ENCODE measurements around the gene CCDC178. TPM values are rescaled to one million over a fixed set of nuclear protein-coding genes. Genes with fewer than 3 reads are reported as not detected.

Gene CCDC178
- total RNA-seq, 1 donor from 2014 or later = 0.53 TPM

GRCh38 chr18:33116376-33116775 lies 324.1 kb downstream of the CCDC178 start:
- H3K27me3 ChIP-seq (ENCODE audit: control insufficient read depth, insufficient read depth, low read length) = no peaks in the 10 kb centered on the region
- no peaks in the 10 kb centered on the region for H3K36me3 ChIP-seq (ENCODE audit: control insufficient read depth, insufficient read depth, low read length)
- DNase-seq (ENCODE audit: low read depth) (peak; percentile 80), FAIRE-seq (no peak)
- H3K4me3 ChIP-seq (ENCODE audit: low read depth, low read length) = no peak overlapping the region
- no peak for TF ChIP-seq CTCF (IDR thresholded peaks at IDR 0.05; ENCODE audit: insufficient read depth, low read length, severe bottlenecking)

- FAIRE-seq (no peak), DNase-seq (ENCODE audit: low read depth) (no peak)
- Histone ChIP-seq H3K4me3 (ENCODE audit: low read depth, low read length) (no peak overlapping the region), H3K36me3 (ENCODE audit: control insufficient read depth, insufficient read depth, low read length) (no peaks in the 10 kb centered on the region), H3K27me3 (ENCODE audit: control insufficient read depth, insufficient read depth, low read length) (no peaks in the 10 kb centered on the region)
- no peak for TF ChIP-seq CTCF (IDR thresholded peaks at IDR 0.05; ENCODE audit: insufficient read depth, low read length, severe bottlenecking)
Measured at GRCh38 chr18:33115917-33116316, 324.6 kb downstream of the CCDC178 start.

- Histone ChIP-seq H3K4me3 (ENCODE audit: low read depth, low read length) (no peak overlapping the region), H3K27me3 (ENCODE audit: control insufficient read depth, insufficient read depth, low read length) (no peaks in the 10 kb centered on the region), H3K36me3 (ENCODE audit: control insufficient read depth, insufficient read depth, low read length) (no peaks in the 10 kb centered on the region)
- no peak for TF ChIP-seq CTCF (IDR thresholded peaks at IDR 0.05; ENCODE audit: insufficient read depth, low read length, severe bottlenecking)
- no peak for DNase-seq (ENCODE audit: low read depth)
- no peak for FAIRE-seq
Measured at GRCh38 chr18:33115476-33115875, 325.0 kb downstream of the CCDC178 start.

- Histone ChIP-seq H3K4me3 (ENCODE audit: low read depth, low read length) (no peak overlapping the region), H3K27me3 (ENCODE audit: control insufficient read depth, insufficient read depth, low read length) (no peaks in the 10 kb centered on the region), H3K36me3 (ENCODE audit: control insufficient read depth, insufficient read depth, low read length) (no peaks in the 10 kb centered on the region)
- TF ChIP-seq CTCF (IDR thresholded peaks at IDR 0.05; ENCODE audit: insufficient read depth, low read length, severe bottlenecking) = no peak
- DNase-seq (ENCODE audit: low read depth) = no peak
- no peak for FAIRE-seq
Measured at GRCh38 chr18:33114749-33115148, 325.8 kb downstream of the CCDC178 start.

GRCh38 chr18:33113416-33113815 lies 327.1 kb downstream of the CCDC178 start:
- Histone ChIP-seq H3K4me3 (ENCODE audit: low read depth, low read length) (no peak overlapping the region), H3K27me3 (ENCODE audit: control insufficient read depth, insufficient read depth, low read length) (no peaks in the 10 kb centered on the region), H3K36me3 (ENCODE audit: control insufficient read depth, insufficient read depth, low read length) (no peaks in the 10 kb centered on the region)
- no peak for DNase-seq (ENCODE audit: low read depth)
- no peak for TF ChIP-seq CTCF (IDR thresholded peaks at IDR 0.05; ENCODE audit: insufficient read depth, low read length, severe bottlenecking)
- FAIRE-seq = no peak

- H3K36me3 ChIP-seq (ENCODE audit: control insufficient read depth, insufficient read depth, low read length) = no peaks in the 10 kb centered on the region
- no peak for DNase-seq (ENCODE audit: low read depth)
- no peak for FAIRE-seq
Measured at GRCh38 chr18:33107511-33107910, 333.0 kb downstream of the CCDC178 start.

More at GRCh38 chr18:33107511-33107910, 333.0 kb downstream of the CCDC178 start:
- H3K27me3 ChIP-seq (ENCODE audit: control insufficient read depth, insufficient read depth, low read length) = no peaks in the 10 kb centered on the region
- no peak overlapping the region for H3K4me3 ChIP-seq (ENCODE audit: low read depth, low read length)
- no peak for TF ChIP-seq CTCF (IDR thresholded peaks at IDR 0.05; ENCODE audit: insufficient read depth, low read length, severe bottlenecking)
